AG09319 (cell line): Measurements from ENCODE around the gene LSM3.

ENCODE experiments used
- DNase-seq: peaks from one replicate; pipeline ENCODE4 v3.0.0-alpha.2; 2010; ENCODE audit warnings: low read depth; ENCODE audit errors: extremely low read depth
- CTCF ChIP-seq: IDR thresholded peaks from 2 replicates; pipeline ENCODE4 v1.5.1; 2011; ENCODE audit warnings: low read depth, mild to moderate bottlenecking, inconsistent platforms, low read length, moderate library complexity

The LSM3 gene

GRCh38 chr3:14152963-14153355 lies 25.7 kb upstream of the LSM3 start:
- DNase-seq: no peak
- no peak for TF ChIP-seq CTCF

- DNase-seq: no peak
- TF ChIP-seq CTCF: no peak
Observed at GRCh38 chr3:14153663-14154062, 25.0 kb upstream of the LSM3 start.

- no peak for TF ChIP-seq CTCF
- no peak for DNase-seq
Observed at GRCh38 chr3:14154276-14154675, 24.3 kb upstream of the LSM3 start.

- no peak for DNase-seq
- no peak for TF ChIP-seq CTCF
Observed at GRCh38 chr3:14154895-14155440, 23.6 kb upstream of the LSM3 start.

- no peak for TF ChIP-seq CTCF
- no peak for DNase-seq
Observed at GRCh38 chr3:14156201-14156600, 22.4 kb upstream of the LSM3 start.

GRCh38 chr3:14156843-14157561 lies 21.6 kb upstream of the LSM3 start:
- no peak for TF ChIP-seq CTCF
- DNase-seq: no peak

- no peak for DNase-seq
- no peak for TF ChIP-seq CTCF
Observed at GRCh38 chr3:14157951-14158350, 20.7 kb upstream of the LSM3 start.
